ENCODE measurements around the gene MYLIP. TPM values are rescaled to one million over a fixed set of nuclear protein-coding genes. Genes with fewer than 3 reads are reported as not detected.

MYLIP gene
- polyA plus RNA-seq, 3 donors, result 19.9 to 84.0 (median 28.0) TPM

- peaks cover 0 to 5% of the 10 kb centered on the region in 2 donors for H3K36me3 Mint-ChIP-seq
- peak overlapping the region in 5 of 7 donors; percentile 30 to 90 (median 68) for H3K27ac Mint-ChIP-seq
- peaks cover 28% of the 10 kb centered on the region for H3K4me1 Mint-ChIP-seq
- peaks cover 15 to 16% of the 10 kb centered on the region in 2 donors for H3K9me3 ChIP-seq (replicated peaks in 1 of 2; ENCODE audit: control insufficient read depth in 1 of 2, insufficient read depth in 1 of 2, low read length in 2 of 2)
- no peak for TF ChIP-seq CTCF (IDR thresholded peaks at IDR 0.05)
- peak overlapping the region in 1 of 3 experiments; percentile 1 for H3K4me3 ChIP-seq (replicated peaks in 1 of 3; ENCODE audit: low read depth in 2 of 3, low read length in 3 of 3)
- peaks cover 0 to 2% (median 0%) of the 10 kb centered on the region in 3 donors for H3K27me3 Mint-ChIP-seq (ENCODE audit: low read depth in 3 of 3)
- peaks cover 22 to 25% of the 10 kb centered on the region in 2 donors for H3K4me1 ChIP-seq (ENCODE audit: control insufficient read depth in 1 of 2, insufficient read depth in 2 of 2, low read length in 2 of 2)
- no peak overlapping the region for H3K4me3 Mint-ChIP-seq
- no peak overlapping the region for H3K9ac ChIP-seq (ENCODE audit: insufficient read depth, low read length, poor library complexity, severe bottlenecking)
- H3K27me3 ChIP-seq (ENCODE audit: control insufficient read depth in 2 of 2, insufficient read depth in 2 of 2, low read length in 2 of 2), result no peaks in the 10 kb centered on the region
- H3K36me3 ChIP-seq (replicated peaks in 1 of 2; ENCODE audit: control insufficient read depth in 1 of 2, insufficient read depth in 2 of 2, low read length in 2 of 2), result no peaks in the 10 kb centered on the region
- no peaks in the 10 kb centered on the region for H3K79me2 ChIP-seq (ENCODE audit: insufficient read depth, low read length)
- intact Hi-C loops (cut with micrococcal nuclease), result no loop called here
- DNase-seq, result no peak
- H3K4me2 ChIP-seq (replicated peaks; ENCODE audit: extremely low read depth, low read length, poor library complexity, severe bottlenecking), result peak overlapping the region; percentile 9
- H4K20me1 ChIP-seq (ENCODE audit: insufficient read depth, low read length), result no peaks in the 10 kb centered on the region
- peak overlapping the region in 1 of 2 donors; percentile 53 for H3K27ac ChIP-seq (ENCODE audit: low read depth in 1 of 2, low read length in 2 of 2)
- peaks cover 19 to 27% (median 21%) of the 10 kb centered on the region in 7 donors for H3K9me3 Mint-ChIP-seq
- WGBS (ENCODE audit: insufficient coverage), result 91% methylated on average over 2 of the region's 6 CpGs
- no peak overlapping the region for H2AFZ ChIP-seq (ENCODE audit: insufficient read depth, low read depth, low read length, poor library complexity, severe bottlenecking)
These were observed 31.3 kb upstream of the MYLIP start for GRCh38 chr6:16097382-16098171.

- Mint-ChIP-seq H3K4me1 (peaks cover 21% of the 10 kb centered on the region), H3K27me3 (ENCODE audit: low read depth in 3 of 3) (peaks cover 0 to 2% (median 0%) of the 10 kb centered on the region in 3 donors), H3K9me3 (peaks cover 19 to 27% (median 21%) of the 10 kb centered on the region in 7 donors), H3K27ac (peak overlapping the region in 1 of 7 donors; percentile 40), H3K4me3 (no peak overlapping the region), H3K36me3 (peaks cover 0 to 5% of the 10 kb centered on the region in 2 donors)
- H3K27ac ChIP-seq (ENCODE audit: low read depth in 1 of 2, low read length in 2 of 2), result no peak overlapping the region
- no peaks in the 10 kb centered on the region for H3K36me3 ChIP-seq (replicated peaks in 1 of 2; ENCODE audit: control insufficient read depth in 1 of 2, insufficient read depth in 2 of 2, low read length in 2 of 2)
- H3K4me3 ChIP-seq (replicated peaks in 1 of 3; ENCODE audit: low read depth in 2 of 3, low read length in 3 of 3), result no peak overlapping the region
- TF ChIP-seq CTCF (IDR thresholded peaks at IDR 0.05), result no peak
- H3K4me1 ChIP-seq (ENCODE audit: control insufficient read depth in 1 of 2, insufficient read depth in 2 of 2, low read length in 2 of 2), result peaks cover 16 to 19% of the 10 kb centered on the region in 2 donors
- no peaks in the 10 kb centered on the region for H4K20me1 ChIP-seq (ENCODE audit: insufficient read depth, low read length)
- H3K4me2 ChIP-seq (replicated peaks; ENCODE audit: extremely low read depth, low read length, poor library complexity, severe bottlenecking), result no peak overlapping the region
- peaks cover 15 to 16% of the 10 kb centered on the region in 2 donors for H3K9me3 ChIP-seq (replicated peaks in 1 of 2; ENCODE audit: control insufficient read depth in 1 of 2, insufficient read depth in 1 of 2, low read length in 2 of 2)
- intact Hi-C loops (cut with micrococcal nuclease), result no loop called here
- no peak for DNase-seq
- no CpG with 5 or more reads among the region's 5 CpGs for WGBS (ENCODE audit: insufficient coverage)
- no peaks in the 10 kb centered on the region for H3K27me3 ChIP-seq (ENCODE audit: control insufficient read depth in 2 of 2, insufficient read depth in 2 of 2, low read length in 2 of 2)
- H2AFZ ChIP-seq (ENCODE audit: insufficient read depth, low read depth, low read length, poor library complexity, severe bottlenecking), result no peak overlapping the region
- no peaks in the 10 kb centered on the region for H3K79me2 ChIP-seq (ENCODE audit: insufficient read depth, low read length)
- H3K9ac ChIP-seq (ENCODE audit: insufficient read depth, low read length, poor library complexity, severe bottlenecking), result no peak overlapping the region
These were observed 30.7 kb upstream of the MYLIP start for GRCh38 chr6:16098211-16098610.
